SK-N-SH (cell line): ENCODE measurements around the gene MAD1L1. TPM values are rescaled to one million over a fixed set of nuclear protein-coding genes. Genes with fewer than 3 reads are reported as not detected.

ENCODE experiments used
- CTCF ChIA-PET: fragments of 300-600, 350-600 bp; formaldehyde crosslinking; extraction: SDS; loops from one replicate; lab custom pipeline; 2021; lab: Yijun Ruan, JAX
- POLR2A ChIA-PET: fragments of 350-600 bp; sonication (Branson Sonifier 250); formaldehyde crosslinking; extraction: SDS; loops from one replicate; lab custom pipeline; 2020; ENCODE audit warnings: antibody characterized with exemption, inconsistent platforms; lab: Yijun Ruan, JAX
- DNase-seq: peaks from one replicate; pipeline ENCODE4 v3.0.0; 2012
- H2AFZ ChIP-seq: fragments of 200-600 bp; sonication (generic); 2 replicates; pipeline ENCODE4 v1.8.1; 2016; ENCODE audit warnings: antibody characterized with exemption, mild to moderate bottlenecking, low read depth
- H3F3A ChIP-seq: fragments of 200-600 bp; sonication (generic); replicated peaks from 2 replicates; pipeline ENCODE3; 2016; ENCODE audit warnings: antibody characterized with exemption, mild to moderate bottlenecking; ENCODE audit not compliant: insufficient read depth
- H3K27ac ChIP-seq, 2 experiments: fragments of 200-500 bp in 1 of 2; fragments of 200-600 bp in 1 of 2; sonication (Bioruptor generic) in 1 of 2; sonication (generic), shearing (Covaris generic) in 1 of 2; 2 replicates each; pipeline versions ENCODE4 v1.5.1 to v1.6.1; 2014 to 2016; ENCODE audit warnings: low read depth in 2 of 2, inconsistent platforms in 1 of 2, low read length in 1 of 2, mild to moderate bottlenecking in 1 of 2, mixed read lengths in 1 of 2
- H3K27me3 ChIP-seq: fragments of 200-600 bp; sonication (generic), shearing (Covaris generic); 2 replicates; pipeline ENCODE4 v1.6.1; 2016; ENCODE audit warnings: mixed run types; ENCODE audit not compliant: insufficient read depth
- H3K36me3 ChIP-seq, 2 experiments: fragments of 200-500 bp in 1 of 2; fragments of 200-600 bp in 1 of 2; sonication (Bioruptor generic) in 1 of 2; sonication (generic) in 1 of 2; replicated peaks in 1 of 2; 2 replicates each; pipeline versions ENCODE3 to v1.5.1; 2014 to 2016; ENCODE audit warnings: low read length in 1 of 2, mild to moderate bottlenecking in 1 of 2; ENCODE audit not compliant: insufficient read depth in 2 of 2, control insufficient read depth in 1 of 2
- H3K4me1 ChIP-seq, 2 experiments: fragments of 200-500 bp in 1 of 2; fragments of 200-600 bp in 1 of 2; sonication (Bioruptor generic) in 1 of 2; sonication (generic), shearing (Covaris generic) in 1 of 2; 2 replicates each; pipeline versions ENCODE4 v1.5.1 to v1.6.1; 2014 to 2016; ENCODE audit warnings: low read depth in 1 of 2, low read length in 1 of 2, mixed run types in 1 of 2; ENCODE audit not compliant: insufficient read depth in 2 of 2, control insufficient read depth in 1 of 2
- H3K4me2 ChIP-seq: fragments of 200-600 bp; sonication (generic), shearing (Covaris generic); 2 replicates; pipeline ENCODE4 v1.6.1; 2017; ENCODE audit warnings: mixed run types
- H3K4me3 ChIP-seq, 2 experiments: fragments of 200-500 bp in 1 of 2; fragments of 200-600 bp in 1 of 2; sonication (Bioruptor generic) in 1 of 2; sonication (generic), shearing (Covaris generic) in 1 of 2; 2 replicates each; pipeline versions ENCODE4 v1.5.1 to v1.8.1; 2014 to 2016; ENCODE audit warnings: low read depth in 2 of 2, inconsistent platforms in 1 of 2, low read length in 1 of 2, mild to moderate bottlenecking in 1 of 2, mixed read lengths in 1 of 2, moderate library complexity in 1 of 2
- H3K79me2 ChIP-seq: fragments of 200-600 bp; sonication (generic); 2 replicates; pipeline ENCODE4 v1.8.1; 2017; ENCODE audit warnings: mild to moderate bottlenecking; ENCODE audit not compliant: insufficient read depth
- H3K9ac ChIP-seq: fragments of 200-600 bp; sonication (generic); 2 replicates; pipeline ENCODE4 v1.6.1; 2017; ENCODE audit warnings: mixed run types
- H3K9me2 ChIP-seq: fragments of 200-600 bp; sonication (generic); 2 replicates; pipeline ENCODE4 v1.6.1; 2017; ENCODE audit warnings: mixed run types
- H3K9me3 ChIP-seq: fragments of 200-600 bp; sonication (generic); 2 replicates; pipeline ENCODE4 v1.6.1; 2017; ENCODE audit warnings: mixed run types, mild to moderate bottlenecking, moderate library complexity
- H4K20me1 ChIP-seq: fragments of 200-600 bp; sonication (generic); 2 replicates; pipeline ENCODE4 v1.6.1; 2017; ENCODE audit warnings: mild to moderate bottlenecking, mixed run types; ENCODE audit not compliant: insufficient read depth
- CTCF ChIP-seq: fragments of 200-600 bp; sonication (generic); IDR thresholded peaks from 2 replicates; pipeline ENCODE4 v1.6.1; 2017; ENCODE audit warnings: antibody characterized with exemption, mild to moderate bottlenecking, moderate library complexity
- EZH2phosphoT487 ChIP-seq: fragments of 200-600 bp; sonication (generic); IDR thresholded peaks from 2 replicates; pipeline ENCODE4 v1.6.1; 2017; ENCODE audit warnings: low read depth, mixed run types, mild to moderate bottlenecking, antibody characterized with exemption, moderate library complexity, borderline replicate concordance
- IRF3 ChIP-seq: fragments of 150-350 bp; IDR thresholded peaks from 2 replicates; pipeline ENCODE4 v1.6.1; 2016; ENCODE audit warnings: mild to moderate bottlenecking, low read depth, low read length
- MEF2A ChIP-seq: IDR thresholded peaks from 2 replicates; pipeline ENCODE4 v1.4.0; 2012; ENCODE audit warnings: low read depth, borderline replicate concordance
- NRF1 ChIP-seq: IDR thresholded peaks from 2 replicates; pipeline ENCODE4 v1.6.1; 2012; ENCODE audit warnings: low read depth, mild to moderate bottlenecking, low read length
- SMC3 ChIP-seq: IDR thresholded peaks from 2 replicates; pipeline ENCODE4 v1.6.1; 2012; ENCODE audit warnings: low read depth, low read length, improper control_type of control experiment
- TCF12 ChIP-seq: IDR thresholded peaks from 2 replicates; pipeline ENCODE4 v1.4.0; 2012
- YY1 ChIP-seq: IDR thresholded peaks from 2 replicates; pipeline ENCODE4 v1.4.0; 2012; ENCODE audit warnings: low read depth, mild to moderate bottlenecking
- WGBS: methylation state at CpG from one replicate; pipeline ENCODE4 v1.1.6; 2017; ENCODE audit warnings: low lambda C conversion rate; 5-methylcytosine and 5-hydroxymethylcytosine counted together
- polyA plus RNA-seq, 3 experiments: library from polyadenylated mRNA; depleted of rRNA; stranded (reverse); fragments of >200 nt; gene quantifications; 2 replicates each; pipeline ENCODE4 v1.2.3, GENCODE V29; 2012
- TF ChIP-seq, protein P1 (sequence below): IDR thresholded peaks from 2 replicates; pipeline ENCODE4 v1.6.1; 2012; ENCODE audit warnings: mild to moderate bottlenecking, low read depth, low read length, moderate library complexity

MAD1L1 gene
- polyA plus RNA-seq, 1 of the 3 experiments (the other 2 are of a cell fraction) = 46.2 TPM

DNA sequence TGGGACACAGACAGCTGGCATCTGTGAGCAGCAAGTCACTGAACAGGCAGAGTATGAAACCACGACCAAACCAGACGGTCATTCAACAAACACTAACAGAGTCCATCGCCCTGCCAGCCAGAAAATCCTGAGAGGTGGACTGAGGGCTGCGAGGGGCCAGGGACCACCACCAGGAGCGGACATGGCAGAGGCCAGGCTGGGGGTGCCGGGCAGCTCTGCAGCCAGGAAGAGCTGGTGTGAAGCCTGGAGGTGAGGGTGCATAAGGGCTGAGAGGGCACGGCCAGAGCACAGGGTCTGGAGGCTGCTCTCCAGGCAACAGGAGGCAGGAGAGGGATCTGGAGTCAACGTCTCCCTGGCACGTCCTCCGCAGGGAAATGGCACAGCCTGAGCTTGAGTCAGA, 15.5 kb downstream of the MAD1L1 start (continued):
- TF ChIP-seq EZH2phosphoT487 (no peak), YY1 (no peak), MEF2A (no peak), NRF1 (no peak)

DNA sequence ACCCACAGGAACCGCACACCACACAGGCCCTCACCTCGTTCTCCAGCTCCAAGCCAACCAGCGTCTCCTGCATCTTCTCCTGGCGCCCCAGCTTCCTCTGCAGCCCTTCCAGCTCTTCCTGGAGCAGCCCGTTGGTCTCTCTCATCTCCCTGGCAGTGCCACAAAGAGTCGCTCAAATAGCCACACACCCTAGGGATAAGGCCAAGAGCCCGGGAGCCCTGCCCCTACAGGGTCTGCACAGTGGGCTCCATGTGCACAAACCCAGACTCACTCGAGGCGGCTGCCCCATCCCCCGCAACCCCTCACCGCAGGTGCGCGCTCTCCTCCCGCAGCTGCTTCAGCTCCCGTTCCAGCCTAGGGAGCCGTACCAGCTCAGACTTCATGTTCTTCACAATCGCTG, 16.9 kb downstream of the MAD1L1 start:
- no peak for DNase-seq
- H3K79me2 ChIP-seq = peaks cover 9% of the 10 kb centered on the region; the same call in 1 of the 2 replicates
- H3K27me3 ChIP-seq = no peaks in the 10 kb centered on the region
- H3K4me3 ChIP-seq = no peak overlapping the region
- no peak overlapping the region for H3K9ac ChIP-seq
- no peaks in the 10 kb centered on the region for H3K4me1 ChIP-seq
- no peaks in the 10 kb centered on the region for H3K9me3 ChIP-seq
- H3K4me2 ChIP-seq = no peak overlapping the region
- H3K27ac ChIP-seq = no peak overlapping the region
- ChIA-PET CTCF (interaction anchor here (1.0 to 1.4 kb wide), 4 partner anchors 10 to 132 kb away, joined by 3 to 4 read pairs (median 3); no protein-coding TSS in a partner anchor), POLR2A (no interaction called here)
- peaks cover 11% of the 10 kb centered on the region; the same call in 1 of the 2 replicates for H4K20me1 ChIP-seq
- H2AFZ ChIP-seq = no peak overlapping the region
- 89% methylated on average over 17 of the region's 17 CpGs for WGBS
- no peaks in the 10 kb centered on the region for H3F3A ChIP-seq
- H3K9me2 ChIP-seq = no peaks in the 10 kb centered on the region
- TF ChIP-seq IRF3 (no peak), TCF12 (no peak), SMC3 (no peak), CTCF (no peak)
- TF ChIP-seq, protein P1, sequence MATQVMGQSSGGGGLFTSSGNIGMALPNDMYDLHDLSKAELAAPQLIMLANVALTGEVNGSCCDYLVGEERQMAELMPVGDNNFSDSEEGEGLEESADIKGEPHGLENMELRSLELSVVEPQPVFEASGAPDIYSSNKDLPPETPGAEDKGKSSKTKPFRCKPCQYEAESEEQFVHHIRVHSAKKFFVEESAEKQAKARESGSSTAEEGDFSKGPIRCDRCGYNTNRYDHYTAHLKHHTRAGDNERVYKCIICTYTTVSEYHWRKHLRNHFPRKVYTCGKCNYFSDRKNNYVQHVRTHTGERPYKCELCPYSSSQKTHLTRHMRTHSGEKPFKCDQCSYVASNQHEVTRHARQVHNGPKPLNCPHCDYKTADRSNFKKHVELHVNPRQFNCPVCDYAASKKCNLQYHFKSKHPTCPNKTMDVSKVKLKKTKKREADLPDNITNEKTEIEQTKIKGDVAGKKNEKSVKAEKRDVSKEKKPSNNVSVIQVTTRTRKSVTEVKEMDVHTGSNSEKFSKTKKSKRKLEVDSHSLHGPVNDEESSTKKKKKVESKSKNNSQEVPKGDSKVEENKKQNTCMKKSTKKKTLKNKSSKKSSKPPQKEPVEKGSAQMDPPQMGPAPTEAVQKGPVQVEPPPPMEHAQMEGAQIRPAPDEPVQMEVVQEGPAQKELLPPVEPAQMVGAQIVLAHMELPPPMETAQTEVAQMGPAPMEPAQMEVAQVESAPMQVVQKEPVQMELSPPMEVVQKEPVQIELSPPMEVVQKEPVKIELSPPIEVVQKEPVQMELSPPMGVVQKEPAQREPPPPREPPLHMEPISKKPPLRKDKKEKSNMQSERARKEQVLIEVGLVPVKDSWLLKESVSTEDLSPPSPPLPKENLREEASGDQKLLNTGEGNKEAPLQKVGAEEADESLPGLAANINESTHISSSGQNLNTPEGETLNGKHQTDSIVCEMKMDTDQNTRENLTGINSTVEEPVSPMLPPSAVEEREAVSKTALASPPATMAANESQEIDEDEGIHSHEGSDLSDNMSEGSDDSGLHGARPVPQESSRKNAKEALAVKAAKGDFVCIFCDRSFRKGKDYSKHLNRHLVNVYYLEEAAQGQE = no peak
- TF ChIP-seq, all 33 proteins: peak for 0
- peaks cover 52 to 64% of the 10 kb centered on the region in 2 experiments for H3K36me3 ChIP-seq
